B cell (primary cell): ENCODE results near the gene GRB14. TPM values are rescaled to one million over a fixed set of nuclear protein-coding genes. Genes with fewer than 3 reads are reported as not detected.

ENCODE experiments used
- ATAC-seq: fragments of 200-7000 bp; cut with Tn5 transposase; one replicate; pipeline ENCODE4 v1.10.0; 2021; ENCODE audit warnings: low read depth, mild to moderate bottlenecking, moderate number of reproducible peaks, moderate library complexity
- CTCF ChIA-PET: fragments of 350-600 bp; sonication (Branson Sonifier 250); formaldehyde crosslinking; loops from one replicate; lab custom pipeline; 2021; ENCODE audit warnings: antibody characterized with exemption, inconsistent platforms; lab: Charles Lee
- POLR2A ChIA-PET: fragments of 350-600 bp; sonication (Branson Sonifier 250); formaldehyde crosslinking; loops from one replicate; lab custom pipeline; 2021; ENCODE audit warnings: antibody characterized with exemption; lab: Charles Lee
- DNase-seq: peaks from one replicate; pipeline ENCODE4 v3.0.0; 2013
- H2AFZ ChIP-seq: 2 replicates; pipeline ENCODE4 v1.6.1; 2012; ENCODE audit warnings: mild to moderate bottlenecking, low read depth, low read length; ENCODE audit not compliant: insufficient read depth, poor library complexity, severe bottlenecking
- H3K27ac ChIP-seq, 2 donors: 1 replicate in 1 of 2; 2 replicates in 1 of 2; pipeline ENCODE4 v1.5.1; 2012 to 2013; ENCODE audit warnings: low read length in 2 of 2, mild to moderate bottlenecking in 2 of 2, moderate library complexity in 1 of 2
- H3K27me3 ChIP-seq, 4 experiments: fragments of 200-600 bp in 1 of 4; sonication (generic) in 1 of 4; replicated peaks in 1 of 4; 1 replicate in 2 of 4; 2 replicates in 2 of 4; pipeline versions ENCODE4 v1.6.1 to v1.7.0; 2013 to 2016; ENCODE audit warnings: low read length in 3 of 4, mild to moderate bottlenecking in 2 of 4, mixed read lengths in 1 of 4, moderate library complexity in 1 of 4; ENCODE audit not compliant: insufficient read depth in 4 of 4, control insufficient read depth in 3 of 4; ENCODE audit errors: control extremely low read depth in 1 of 4
- H3K36me3 ChIP-seq, 2 experiments: replicated peaks in 1 of 2; 1 replicate in 1 of 2; 2 replicates in 1 of 2; pipeline versions ENCODE4 v1.6.1 to v1.7.1; 2013; ENCODE audit warnings: low read length in 1 of 2; ENCODE audit not compliant: insufficient read depth in 2 of 2, control insufficient read depth in 1 of 2; ENCODE audit errors: control extremely low read depth in 1 of 2, extremely low read depth in 1 of 2
- H3K4me1 ChIP-seq, 2 donors: fragments of 200-600 bp in 1 of 2; sonication (generic) in 1 of 2; 1 replicate in 1 of 2; 2 replicates in 1 of 2; pipeline versions ENCODE4 v1.5.1 to v1.6.1; 2013 to 2017; ENCODE audit warnings: low read length in 2 of 2; ENCODE audit not compliant: control insufficient read depth in 2 of 2, insufficient read depth in 2 of 2
- H3K4me2 ChIP-seq: replicated peaks from 2 replicates; pipeline ENCODE3; 2012; ENCODE audit warnings: mild to moderate bottlenecking, low read depth, low read length; ENCODE audit not compliant: poor library complexity, severe bottlenecking
- H3K4me3 ChIP-seq, 5 experiments: fragments of 200-600 bp in 1 of 5; sonication (generic) in 1 of 5; 1 replicate in 3 of 5; 2 replicates in 2 of 5; pipeline versions ENCODE4 v1.5.1 to v1.7.0; 2011 to 2016; ENCODE audit warnings: low read length in 4 of 5, mild to moderate bottlenecking in 4 of 5, low read depth in 2 of 5, control low read depth in 1 of 5, moderate library complexity in 1 of 5; ENCODE audit not compliant: insufficient read depth in 1 of 5; ENCODE audit errors: control extremely low read depth in 1 of 5, extremely low read depth in 1 of 5
- H3K79me2 ChIP-seq: fragments of 200-600 bp; sonication (generic); one replicate; pipeline ENCODE4 v1.6.0; 2016; ENCODE audit warnings: low read length; ENCODE audit not compliant: control insufficient read depth, insufficient read depth
- H3K9ac ChIP-seq: fragments of 200-600 bp; sonication (generic); 2 replicates; pipeline ENCODE4 v1.6.1; 2017; ENCODE audit warnings: mild to moderate bottlenecking, low read length, moderate library complexity
- H3K9me3 ChIP-seq, 3 donors: one replicate each; pipeline versions ENCODE4 v1.6.1 to v1.7.1; 2013; ENCODE audit warnings: low read length in 2 of 3; ENCODE audit not compliant: control insufficient read depth in 2 of 3, insufficient read depth in 1 of 3; ENCODE audit errors: control extremely low read depth in 1 of 3
- H4K20me1 ChIP-seq: 2 replicates; pipeline ENCODE4 v1.6.0; 2012; ENCODE audit warnings: mild to moderate bottlenecking, low read length; ENCODE audit not compliant: insufficient read depth, control insufficient read depth, poor library complexity, severe bottlenecking
- H3K27ac Mint-ChIP-seq: one replicate; pipeline ENCODE4 v1.8.0; 2021; ENCODE audit warnings: mixed read lengths
- H3K27me3 Mint-ChIP-seq: one replicate; pipeline ENCODE4 v1.8.0; 2021; ENCODE audit warnings: mixed read lengths
- H3K4me1 Mint-ChIP-seq: one replicate; pipeline ENCODE4 v1.8.0; 2021; ENCODE audit warnings: mixed read lengths
- H3K4me3 Mint-ChIP-seq: one replicate; pipeline ENCODE4 v1.8.0; 2021; ENCODE audit warnings: mixed read lengths
- H3K9me3 Mint-ChIP-seq: one replicate; pipeline ENCODE4 v1.8.0; 2022; ENCODE audit warnings: mixed read lengths; ENCODE audit not compliant: insufficient read depth
- CTCF ChIP-seq: fragments of 200-600 bp; IDR thresholded peaks from one replicate; pipeline ENCODE4 v1.8.0; 2022; ENCODE audit warnings: antibody characterized with exemption, mild to moderate bottlenecking
- EZH2 ChIP-seq: IDR thresholded peaks from 2 replicates; pipeline ENCODE4 v1.6.1; 2012; ENCODE audit warnings: borderline replicate concordance, low read depth, mild to moderate bottlenecking, moderate library complexity, low read length; ENCODE audit not compliant: insufficient read depth, poor library complexity, severe bottlenecking
- WGBS: methylation state at CpG from one replicate; pipeline ENCODE4 v1.1.5; 2013; ENCODE audit warnings: missing lambda C conversion rate; ENCODE audit not compliant: insufficient coverage; 5-methylcytosine and 5-hydroxymethylcytosine counted together
- intact Hi-C: fragments of 100-400 bp; cut with micrococcal nuclease; formaldehyde crosslinking; loops from one replicate; pipeline ENCODE4 v1.10.0; 2022
- polyA plus RNA-seq: library from polyadenylated mRNA; depleted of rRNA; stranded (reverse); fragments of >200 nt; gene quantifications from 2 replicates; pipeline ENCODE4 v1.2.3, GENCODE V29; 2012
- total RNA-seq, 2 donors: library from RNA; stranded (reverse); fragments of 120-200 nt in 1 of 2; gene quantifications; 1 replicate in 1 of 2; 2 replicates in 1 of 2; pipeline versions ENCODE4 v1.2.3 to v1.2.4, GENCODE V29; 2013 to 2022

GRB14 gene
- total and polyA plus RNA-seq, 2 donors (not counting 1 experiment from before 2014, with no cell fraction given), result not detected

- Histone ChIP-seq H4K20me1 (no peaks in the 10 kb centered on the region), H3K36me3 (no peaks in the 10 kb centered on the region), H3K9me3 (no peaks in the 10 kb centered on the region), H3K4me3 (no peak overlapping the region), H3K27ac (no peak overlapping the region), H2AFZ (no peak overlapping the region), H3K4me1 (no peaks in the 10 kb centered on the region), H3K79me2 (no peaks in the 10 kb centered on the region), H3K4me2 (no peak overlapping the region), H3K9ac (no peak overlapping the region), H3K27me3 (no peaks in the 10 kb centered on the region)
- Mint-ChIP-seq H3K4me3 (no peak overlapping the region), H3K4me1 (no peaks in the 10 kb centered on the region), H3K27ac (no peak overlapping the region), H3K27me3 (no peaks in the 10 kb centered on the region), H3K9me3 (no peaks in the 10 kb centered on the region)
- ChIA-PET POLR2A (no interaction called here), CTCF (interaction anchor here (1.2 kb wide), 1 partner anchor 9 kb away, joined by 3 read pairs; no protein-coding TSS in a partner anchor)
- WGBS, result 82% methylated on average over 2 of the region's 5 CpGs
- intact Hi-C loops, result no loop called here
- ATAC-seq (no peak), DNase-seq (no peak)
- TF ChIP-seq CTCF (no peak), EZH2 (no peak)
These were observed 156.9 kb downstream of the GRB14 start for GRCh38 chr2:164464376-164464775.

GRCh38 chr2:164458792-164459191 is 162.5 kb downstream of the GRB14 start:
- ChIA-PET POLR2A (no interaction called here), CTCF (no interaction called here)
- H3K27me3 Mint-ChIP-seq, result peaks cover 6% of the 10 kb centered on the region
- H3K4me1 ChIP-seq, result no peaks in the 10 kb centered on the region
- H3K27ac Mint-ChIP-seq, result no peak overlapping the region
- no peaks in the 10 kb centered on the region for H3K4me1 Mint-ChIP-seq
- WGBS, result 88% methylated on average over 1 of the region's 2 CpGs
- no peak overlapping the region for H3K27ac ChIP-seq
- intact Hi-C loops, result no loop called here
- H2AFZ ChIP-seq, result no peak overlapping the region
- ATAC-seq (no peak), DNase-seq (no peak)
- TF ChIP-seq CTCF (no peak), EZH2 (no peak)
- H3K9me3 ChIP-seq, result no peaks in the 10 kb centered on the region
- H3K27me3 ChIP-seq, result no peaks in the 10 kb centered on the region
- no peaks in the 10 kb centered on the region for H3K9me3 Mint-ChIP-seq
- H3K4me3 Mint-ChIP-seq, result no peak overlapping the region
- H3K9ac ChIP-seq, result no peak overlapping the region
- no peaks in the 10 kb centered on the region for H4K20me1 ChIP-seq
- no peaks in the 10 kb centered on the region for H3K36me3 ChIP-seq
- no peak overlapping the region for H3K4me3 ChIP-seq
- H3K4me2 ChIP-seq, result no peak overlapping the region
- no peaks in the 10 kb centered on the region for H3K79me2 ChIP-seq
